ENCODE measurements around the gene TXLNG.
"Not testable (repeated sequence)": the region's sequence is repeated elsewhere in the genome, so short reads cannot be mapped to it uniquely, and the experiment has no call there.

TXLNG gene

GRCh38 chrX:16786139-16786790 lies at the start of gene TXLNG:
TXLNG (plus strand) TSS chrX:16786466; CDS start chrX:16786488, 22 bp downstream.
- peak; percentile 89 for FAIRE-seq

GRCh38 chrX:16737024-16737423 lies 49.2 kb upstream of the TXLNG start:
- FAIRE-seq, result no peak

- no peak for FAIRE-seq
Measured at GRCh38 chrX:16739574-16739973, 46.7 kb upstream of the TXLNG start.

GRCh38 chrX:16743604-16744325 lies 42.5 kb upstream of the TXLNG start:
- FAIRE-seq, result no peak

GRCh38 chrX:16745102-16745501 lies 41.2 kb upstream of the TXLNG start:
- no peak for FAIRE-seq

GRCh38 chrX:16745659-16746058 lies 40.6 kb upstream of the TXLNG start:
- no peak for FAIRE-seq

- no peak for FAIRE-seq
Measured at GRCh38 chrX:16748425-16748824, 37.8 kb upstream of the TXLNG start.

- no peak for FAIRE-seq
Measured at GRCh38 chrX:16750136-16750535, 36.1 kb upstream of the TXLNG start.

- no peak for FAIRE-seq
Measured at GRCh38 chrX:16754019-16754418, 32.2 kb upstream of the TXLNG start.

GRCh38 chrX:16756724-16757123 lies 29.5 kb upstream of the TXLNG start:
- no peak for FAIRE-seq

GRCh38 chrX:16761500-16761899 lies 24.8 kb upstream of the TXLNG start:
- FAIRE-seq, result peak; percentile 60

- FAIRE-seq, result no peak
Measured at GRCh38 chrX:16762579-16762978, 23.7 kb upstream of the TXLNG start.

GRCh38 chrX:16765594-16765993 lies 20.7 kb upstream of the TXLNG start:
- no peak for FAIRE-seq

GRCh38 chrX:16770970-16771482 lies 15.2 kb upstream of the TXLNG start:
- no peak for FAIRE-seq

GRCh38 chrX:16771483-16772398 lies 14.5 kb upstream of the TXLNG start:
- FAIRE-seq, result no peak

GRCh38 chrX:16772460-16772859 lies 13.8 kb upstream of the TXLNG start:
- no peak for FAIRE-seq

- FAIRE-seq, result no peak
Measured at GRCh38 chrX:16774746-16775145, 11.5 kb upstream of the TXLNG start.

GRCh38 chrX:16778545-16778944 lies 7.7 kb upstream of the TXLNG start:
- FAIRE-seq, result no peak

GRCh38 chrX:16778993-16779392 lies 7.3 kb upstream of the TXLNG start:
- FAIRE-seq, result no peak

GRCh38 chrX:16779815-16780214 lies 6.5 kb upstream of the TXLNG start:
- FAIRE-seq, result not testable (repeated sequence)

GRCh38 chrX:16783452-16783851 lies 2.8 kb upstream of the TXLNG start:
- FAIRE-seq, result no peak

GRCh38 chrX:16784440-16784839 lies 1.8 kb upstream of the TXLNG start:
- not testable (repeated sequence) for FAIRE-seq

Data from colon (tissue), 2 donors.